ENCODE results near the gene GTPBP1. TPM values are rescaled to one million over a fixed set of nuclear protein-coding genes. Genes with fewer than 3 reads are reported as not detected.

Gene GTPBP1
- total RNA-seq, 2 donors from 2014 or later, result 42.9 to 73.5 TPM

DNA sequence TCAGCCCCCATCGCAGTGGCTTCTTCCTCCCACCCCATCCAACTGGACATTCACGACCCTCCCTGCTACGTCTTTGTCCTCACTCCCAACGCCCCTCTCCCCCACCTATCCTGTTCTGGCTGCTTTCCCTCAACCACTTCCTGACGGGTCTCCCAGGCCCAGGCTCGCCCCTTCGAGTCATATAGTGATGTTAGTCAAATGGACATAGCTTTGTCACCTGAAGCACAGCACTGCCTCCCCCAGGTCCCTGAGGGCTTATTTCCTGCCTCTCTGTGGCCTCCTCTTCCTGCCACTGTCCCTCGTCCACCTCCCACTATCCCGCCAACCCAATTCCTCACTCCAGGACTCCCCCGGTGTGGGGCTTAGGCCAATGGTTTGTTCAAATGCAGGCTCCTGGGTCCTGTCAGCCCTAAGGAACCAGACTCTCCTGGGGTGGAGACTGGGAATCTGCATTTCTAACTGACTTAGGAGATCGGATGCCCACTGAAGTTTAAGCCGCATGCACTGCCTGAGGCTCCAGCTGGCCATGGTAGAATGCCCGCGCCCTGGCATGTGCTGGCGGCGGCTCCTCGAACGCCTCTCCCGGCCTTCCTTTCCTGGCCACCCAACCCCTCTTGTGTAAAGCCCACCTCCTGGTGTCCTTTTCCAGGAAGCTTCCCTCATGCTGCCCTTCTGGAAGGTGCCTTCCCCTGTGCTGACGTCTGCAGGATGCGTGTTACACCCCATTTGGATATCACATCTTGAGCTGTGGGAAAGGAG is 31.7 kb downstream of the GTPBP1 start:
- TF ChIP-seq, protein P1, sequence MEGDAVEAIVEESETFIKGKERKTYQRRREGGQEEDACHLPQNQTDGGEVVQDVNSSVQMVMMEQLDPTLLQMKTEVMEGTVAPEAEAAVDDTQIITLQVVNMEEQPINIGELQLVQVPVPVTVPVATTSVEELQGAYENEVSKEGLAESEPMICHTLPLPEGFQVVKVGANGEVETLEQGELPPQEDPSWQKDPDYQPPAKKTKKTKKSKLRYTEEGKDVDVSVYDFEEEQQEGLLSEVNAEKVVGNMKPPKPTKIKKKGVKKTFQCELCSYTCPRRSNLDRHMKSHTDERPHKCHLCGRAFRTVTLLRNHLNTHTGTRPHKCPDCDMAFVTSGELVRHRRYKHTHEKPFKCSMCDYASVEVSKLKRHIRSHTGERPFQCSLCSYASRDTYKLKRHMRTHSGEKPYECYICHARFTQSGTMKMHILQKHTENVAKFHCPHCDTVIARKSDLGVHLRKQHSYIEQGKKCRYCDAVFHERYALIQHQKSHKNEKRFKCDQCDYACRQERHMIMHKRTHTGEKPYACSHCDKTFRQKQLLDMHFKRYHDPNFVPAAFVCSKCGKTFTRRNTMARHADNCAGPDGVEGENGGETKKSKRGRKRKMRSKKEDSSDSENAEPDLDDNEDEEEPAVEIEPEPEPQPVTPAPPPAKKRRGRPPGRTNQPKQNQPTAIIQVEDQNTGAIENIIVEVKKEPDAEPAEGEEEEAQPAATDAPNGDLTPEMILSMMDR (IDR thresholded peaks at IDR 0.05), result no peak
- DNase-seq (ENCODE audit: low spot score), result no peak
- Histone ChIP-seq H3K27ac (peak overlapping the region in 1 of 2 donors; percentile 31), H3K4me3 (no peak overlapping the region), H3K9me3 (no peaks in the 10 kb centered on the region), H3K36me3 (peaks cover 89% of the 10 kb centered on the region), H3K27me3 (replicated peaks; ENCODE audit: insufficient read depth) (no peaks in the 10 kb centered on the region), H3K4me1 (ENCODE audit: control insufficient read depth in 1 of 2, low read depth in 2 of 2) (peaks cover 20 to 24% of the 10 kb centered on the region in 2 donors)
- ATAC-seq (ENCODE audit: insufficient number of reproducible peaks, low FRiP score, low read depth), result no peak

DNA sequence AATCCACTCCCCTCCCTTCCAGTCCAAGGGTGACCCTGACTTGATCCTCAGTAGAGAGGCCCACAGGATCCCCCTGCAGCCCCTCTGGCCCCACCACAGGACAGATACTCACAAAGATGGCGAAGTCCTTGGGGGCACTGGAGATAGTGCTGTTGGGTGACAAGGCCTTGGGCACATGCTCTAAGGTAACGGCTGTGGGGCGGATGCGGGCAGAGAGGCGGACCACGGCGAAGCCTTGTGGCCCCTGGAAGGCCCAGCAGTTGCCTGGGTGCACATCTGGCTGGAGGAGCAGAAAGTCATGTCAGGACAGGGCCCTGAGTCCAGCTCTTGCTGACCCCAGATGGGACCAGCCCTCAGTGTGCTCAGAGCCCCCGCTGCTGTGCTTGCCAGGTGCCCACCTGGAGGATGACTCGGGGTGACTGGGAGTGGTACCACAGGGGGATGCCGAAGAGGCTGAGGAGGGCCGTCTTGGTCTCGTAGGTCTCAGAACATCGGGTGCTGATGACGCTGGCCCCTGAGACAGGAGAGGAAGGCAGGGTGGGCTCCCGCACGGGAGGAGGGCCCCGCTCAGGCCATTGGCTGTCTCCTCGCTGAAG is 32.8 kb downstream of the GTPBP1 start:
- H3K9me3 ChIP-seq, result no peaks in the 10 kb centered on the region
- H3K4me3 ChIP-seq, result no peak overlapping the region
- DNase-seq (ENCODE audit: low spot score) (no peak), ATAC-seq (ENCODE audit: insufficient number of reproducible peaks, low FRiP score, low read depth) (no peak)
- TF ChIP-seq, protein P1 (IDR thresholded peaks at IDR 0.05), result no peak
- H3K36me3 ChIP-seq, result peaks cover 99% of the 10 kb centered on the region
- no peaks in the 10 kb centered on the region for H3K27me3 ChIP-seq (replicated peaks; ENCODE audit: insufficient read depth)
- H3K27ac ChIP-seq, result peak overlapping the region in 1 of 2 donors; percentile 31
- peaks cover 9 to 13% of the 10 kb centered on the region in 2 donors for H3K4me1 ChIP-seq (ENCODE audit: control insufficient read depth in 1 of 2, low read depth in 2 of 2)

DNA sequence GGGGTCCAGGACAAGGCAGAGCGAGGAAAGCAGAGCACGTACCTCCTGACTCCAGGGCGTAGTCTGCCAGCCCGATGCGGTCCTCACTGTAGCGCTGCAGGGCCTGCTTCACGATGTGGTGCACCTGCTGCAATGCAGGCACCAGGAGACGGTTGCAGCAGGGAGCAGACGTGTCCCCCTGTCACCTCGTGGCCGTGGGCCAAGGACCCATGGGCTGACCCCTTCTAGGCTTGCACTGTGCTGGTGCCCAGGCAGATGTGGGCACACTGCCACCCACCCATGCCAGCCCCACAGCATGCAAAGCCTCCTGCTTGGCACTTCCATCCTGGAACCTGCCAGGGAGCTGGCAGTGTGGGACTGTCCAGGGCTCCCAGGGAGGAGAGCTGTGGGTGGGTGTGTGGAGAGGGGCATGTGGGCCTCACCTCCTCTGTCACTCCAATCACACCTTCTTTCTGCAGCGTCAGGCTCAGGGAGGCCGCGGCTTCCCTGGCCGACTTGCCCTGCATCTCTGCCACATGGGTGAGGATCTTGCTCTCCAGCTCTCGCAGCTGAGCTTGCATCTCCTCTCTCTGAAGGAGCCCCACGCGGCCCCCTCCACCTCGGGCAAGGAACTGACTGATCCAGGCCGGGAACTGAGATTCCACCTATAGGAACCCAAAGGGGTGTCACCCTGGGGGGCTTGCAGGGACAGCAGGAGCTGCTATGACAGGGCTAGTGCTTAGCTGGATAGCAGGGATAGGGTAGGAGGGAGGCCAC is 33.7 kb downstream of the GTPBP1 start:
- Histone ChIP-seq H3K36me3 (peaks cover 93% of the 10 kb centered on the region), H3K9me3 (no peaks in the 10 kb centered on the region), H3K27ac (no peak overlapping the region), H3K27me3 (replicated peaks; ENCODE audit: insufficient read depth) (no peaks in the 10 kb centered on the region), H3K4me3 (no peak overlapping the region), H3K4me1 (ENCODE audit: control insufficient read depth in 1 of 2, low read depth in 2 of 2) (peaks cover 0 to 4% of the 10 kb centered on the region in 2 donors)
- TF ChIP-seq, protein P1 (IDR thresholded peaks at IDR 0.05), result no peak
- ATAC-seq (ENCODE audit: insufficient number of reproducible peaks, low FRiP score, low read depth) (no peak), DNase-seq (ENCODE audit: low spot score) (no peak)

DNA sequence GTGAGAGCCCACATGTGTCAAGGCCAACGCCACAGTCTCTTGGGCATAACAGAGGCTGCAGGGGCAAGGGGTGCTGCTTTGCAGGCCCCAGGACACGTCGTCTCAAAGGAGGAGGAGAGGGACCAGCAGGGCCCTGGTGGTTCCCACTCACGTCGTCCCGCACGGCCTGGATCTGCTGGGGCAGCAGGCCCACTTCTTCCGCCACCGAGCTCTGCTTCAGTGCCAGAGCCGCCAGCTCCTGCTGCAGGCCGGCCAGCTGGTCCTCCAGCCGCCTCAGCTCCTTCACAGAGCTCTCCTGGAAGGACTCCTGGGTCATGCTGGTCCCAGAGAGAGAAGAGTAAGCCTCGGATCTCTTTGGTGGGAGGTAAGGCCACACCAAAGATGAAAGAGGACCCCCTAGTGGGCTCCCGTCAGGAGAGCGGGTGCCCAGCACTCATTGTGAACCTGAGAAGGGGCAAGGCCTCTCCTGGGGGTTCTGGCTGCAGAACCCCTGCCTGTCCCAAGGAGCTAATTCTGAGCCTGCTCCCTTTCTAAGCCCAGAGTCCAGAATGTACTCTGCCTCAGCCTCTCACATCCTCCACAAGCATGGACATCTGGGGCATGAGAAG is 34.5 kb downstream of the GTPBP1 start:
- ATAC-seq (ENCODE audit: insufficient number of reproducible peaks, low FRiP score, low read depth) (no peak), DNase-seq (ENCODE audit: low spot score) (no peak)
- H3K36me3 ChIP-seq, result peaks cover 94% of the 10 kb centered on the region
- H3K4me1 ChIP-seq (ENCODE audit: control insufficient read depth in 1 of 2, low read depth in 2 of 2), result no peaks in the 10 kb centered on the region
- H3K9me3 ChIP-seq, result no peaks in the 10 kb centered on the region
- H3K27ac ChIP-seq, result no peak overlapping the region
- no peaks in the 10 kb centered on the region for H3K27me3 ChIP-seq (replicated peaks; ENCODE audit: insufficient read depth)
- no peak overlapping the region for H3K4me3 ChIP-seq
- TF ChIP-seq, protein P1 (IDR thresholded peaks at IDR 0.05), result no peak

DNA sequence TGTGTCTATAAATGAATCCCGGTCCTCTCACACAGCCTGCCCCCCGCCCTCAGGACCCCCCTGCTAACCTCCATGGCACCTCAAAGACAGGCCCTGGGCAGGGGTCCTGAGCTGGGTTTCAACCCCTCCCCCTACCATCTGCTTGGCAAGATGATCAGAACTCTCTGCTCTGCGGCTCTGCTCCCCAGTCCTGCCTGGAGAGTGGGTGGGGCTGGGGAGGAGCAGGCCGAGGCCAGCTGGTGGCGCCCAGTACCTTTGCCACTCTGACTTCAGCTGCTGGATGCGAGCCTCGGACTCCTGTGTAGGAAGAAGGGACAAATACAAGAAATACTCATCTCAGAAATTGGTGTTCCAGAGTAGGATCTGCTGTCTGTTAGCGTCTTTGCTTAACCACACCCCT is 35.0 kb downstream of the GTPBP1 start:
- no peak for DNase-seq (ENCODE audit: low spot score)
- Histone ChIP-seq H3K4me3 (no peak overlapping the region), H3K4me1 (ENCODE audit: control insufficient read depth in 1 of 2, low read depth in 2 of 2) (no peaks in the 10 kb centered on the region), H3K27ac (no peak overlapping the region), H3K27me3 (replicated peaks; ENCODE audit: insufficient read depth) (no peaks in the 10 kb centered on the region), H3K9me3 (no peaks in the 10 kb centered on the region), H3K36me3 (peaks cover 94% of the 10 kb centered on the region)
- TF ChIP-seq, protein P1 (IDR thresholded peaks at IDR 0.05), result no peak
- no peak for ATAC-seq (ENCODE audit: insufficient number of reproducible peaks, low FRiP score, low read depth)

Measured in thoracic aorta (tissue), 2 donors.